Rectal smooth muscle tissue (tissue), 1 donor: ENCODE results near the gene BAIAP3.
"Not testable (repeated sequence)": the region's sequence is repeated elsewhere in the genome, so short reads cannot be mapped to it uniquely, and the experiment has no call there.

Experiments
- H3K27ac ChIP-seq: one replicate; pipeline ENCODE4 v1.7.0; 2013; ENCODE audit warnings: low read depth, low read length, inconsistent platforms
- H3K27me3 ChIP-seq: one replicate; pipeline ENCODE4 v1.7.0; 2013; ENCODE audit warnings: low read length; ENCODE audit not compliant: control insufficient read depth, insufficient read depth
- H3K36me3 ChIP-seq: one replicate; pipeline ENCODE4 v1.7.0; 2013; ENCODE audit warnings: low read length; ENCODE audit not compliant: control insufficient read depth, insufficient read depth
- H3K4me1 ChIP-seq: one replicate; pipeline ENCODE4 v1.7.0; 2013; ENCODE audit warnings: low read length; ENCODE audit not compliant: control insufficient read depth, insufficient read depth
- H3K4me3 ChIP-seq: one replicate; pipeline ENCODE4 v1.7.0; 2013; ENCODE audit warnings: low read length
- H3K9ac ChIP-seq: one replicate; pipeline ENCODE4 v1.7.0; 2013; ENCODE audit warnings: low read length

The BAIAP3 gene

GRCh38 chr16:1325261-1325660 lies 8.2 kb upstream of the BAIAP3 start:
- no peak overlapping the region for H3K9ac ChIP-seq
- H3K27ac ChIP-seq = no peak overlapping the region
- H3K4me1 ChIP-seq = no peaks in the 10 kb centered on the region
- H3K36me3 ChIP-seq = peaks cover 20% of the 10 kb centered on the region
- no peaks in the 10 kb centered on the region for H3K27me3 ChIP-seq
- no peak overlapping the region for H3K4me3 ChIP-seq

DNA sequence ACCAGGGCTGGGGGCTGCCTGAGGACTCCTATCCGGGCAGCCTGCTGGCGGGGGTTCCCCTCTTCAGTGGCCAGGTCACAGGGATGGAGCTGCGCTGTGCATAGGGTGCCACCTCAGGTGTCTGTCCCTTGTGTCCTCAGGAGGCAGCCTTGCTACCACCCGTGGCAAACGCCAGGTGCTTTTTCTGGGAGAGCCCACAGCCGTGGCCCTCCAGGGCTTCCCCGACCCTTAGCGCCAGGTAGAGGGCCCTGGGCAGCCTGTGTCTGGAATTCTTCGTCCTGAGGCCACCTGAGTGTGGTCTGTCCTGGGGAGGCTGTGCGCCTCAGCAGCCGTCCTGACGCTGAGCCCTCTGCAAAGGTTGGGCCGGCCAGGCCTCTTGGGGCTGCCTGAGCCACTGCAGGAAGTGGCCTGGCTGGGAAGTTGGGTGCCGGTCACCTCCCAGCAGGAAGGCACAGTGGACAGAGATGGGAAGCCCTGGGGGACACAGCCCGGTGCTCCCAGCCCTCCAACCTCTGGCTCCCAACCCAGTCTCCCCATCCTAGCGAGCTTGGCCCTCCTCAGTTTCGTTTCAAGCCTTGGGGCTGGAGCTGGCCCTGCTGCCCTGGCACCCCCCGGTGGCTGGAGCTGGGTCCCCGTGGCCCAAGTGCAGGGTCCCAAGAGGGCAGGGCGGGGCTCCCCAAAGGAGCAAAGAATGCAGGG lies 7.6 kb upstream of the BAIAP3 start:
- no peak overlapping the region for H3K27ac ChIP-seq
- no peaks in the 10 kb centered on the region for H3K27me3 ChIP-seq
- H3K4me3 ChIP-seq = no peak overlapping the region
- peaks cover 15% of the 10 kb centered on the region for H3K36me3 ChIP-seq
- no peaks in the 10 kb centered on the region for H3K4me1 ChIP-seq
- H3K9ac ChIP-seq = no peak overlapping the region

- no peak overlapping the region for H3K4me3 ChIP-seq
- H3K27me3 ChIP-seq = peaks cover 4% of the 10 kb centered on the region
- H3K9ac ChIP-seq = no peak overlapping the region
- no peaks in the 10 kb centered on the region for H3K4me1 ChIP-seq
- peaks cover 14% of the 10 kb centered on the region for H3K36me3 ChIP-seq
- no peak overlapping the region for H3K27ac ChIP-seq
These were observed 7.1 kb upstream of the BAIAP3 start for GRCh38 chr16:1326391-1326790.

GRCh38 chr16:1326946-1327618 lies 6.4 kb upstream of the BAIAP3 start:
- Histone ChIP-seq H3K27ac (no peak overlapping the region), H3K4me3 (no peak overlapping the region), H3K9ac (no peak overlapping the region), H3K36me3 (peaks cover 9% of the 10 kb centered on the region), H3K27me3 (peaks cover 7% of the 10 kb centered on the region), H3K4me1 (no peaks in the 10 kb centered on the region)

DNA sequence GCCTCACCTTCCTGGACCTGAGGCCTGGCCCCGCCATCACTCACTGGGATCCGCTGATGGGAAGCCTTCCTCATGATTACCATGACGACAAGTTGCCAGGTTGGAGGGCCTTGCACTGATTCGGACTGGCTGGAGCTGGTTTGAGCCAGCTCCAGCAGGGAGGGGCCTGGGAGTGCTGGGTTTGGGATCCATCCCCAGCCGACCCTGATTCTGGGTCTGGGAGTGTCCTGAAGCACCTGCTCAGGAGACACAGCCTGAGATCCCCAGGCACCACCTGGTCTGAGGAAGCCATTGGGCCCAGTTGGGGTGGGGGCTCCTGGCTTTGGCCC lies 5.9 kb upstream of the BAIAP3 start:
- no peak overlapping the region for H3K4me3 ChIP-seq
- H3K27me3 ChIP-seq = peaks cover 10% of the 10 kb centered on the region
- peaks cover 9% of the 10 kb centered on the region for H3K36me3 ChIP-seq
- no peak overlapping the region for H3K9ac ChIP-seq
- H3K4me1 ChIP-seq = no peaks in the 10 kb centered on the region
- no peak overlapping the region for H3K27ac ChIP-seq

DNA sequence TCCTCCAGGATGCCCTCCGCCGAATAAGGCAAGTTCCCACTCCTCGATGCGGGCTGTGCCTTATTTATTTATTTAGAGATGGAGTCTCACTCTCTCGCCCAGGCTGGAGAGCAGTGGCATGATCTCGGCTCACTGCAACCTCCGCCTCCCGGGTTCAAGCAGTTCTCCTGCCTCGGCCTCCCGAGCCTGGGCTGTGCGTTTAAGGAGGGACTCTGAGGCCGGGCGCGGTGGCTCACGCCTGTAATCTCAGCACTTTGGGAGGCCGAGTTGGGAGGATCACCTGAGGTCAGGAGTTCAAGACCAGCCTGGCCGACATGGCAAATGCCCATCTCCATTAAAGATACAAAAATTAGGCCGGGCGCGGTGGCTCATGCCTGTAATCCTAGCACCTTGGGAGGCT lies 5.3 kb upstream of the BAIAP3 start:
- H3K4me3 ChIP-seq, H3K9ac ChIP-seq, H3K36me3 ChIP-seq, H3K4me1 ChIP-seq, H3K27ac ChIP-seq: not testable (repeated sequence)
- H3K27me3 ChIP-seq = peaks cover 13% of the 10 kb centered on the region

- not testable (repeated sequence) for H3K36me3 ChIP-seq, H3K27ac ChIP-seq, H3K4me1 ChIP-seq, H3K9ac ChIP-seq, H3K4me3 ChIP-seq
- peaks cover 16% of the 10 kb centered on the region for H3K27me3 ChIP-seq
These were observed 4.5 kb upstream of the BAIAP3 start for GRCh38 chr16:1328961-1329360.

- H3K27me3 ChIP-seq = peaks cover 29% of the 10 kb centered on the region
- no peaks in the 10 kb centered on the region for H3K4me1 ChIP-seq
- no peak overlapping the region for H3K27ac ChIP-seq
- no peaks in the 10 kb centered on the region for H3K36me3 ChIP-seq
- no peak overlapping the region for H3K9ac ChIP-seq
- no peak overlapping the region for H3K4me3 ChIP-seq
These were observed 3.1 kb upstream of the BAIAP3 start for GRCh38 chr16:1330260-1330914.

- Histone ChIP-seq H3K36me3 (no peaks in the 10 kb centered on the region), H3K27ac (no peak overlapping the region), H3K27me3 (peaks cover 29% of the 10 kb centered on the region), H3K4me3 (peak overlapping the region; percentile 45), H3K9ac (no peak overlapping the region), H3K4me1 (no peaks in the 10 kb centered on the region)
These were observed 2.3 kb upstream of the BAIAP3 start for GRCh38 chr16:1330931-1331711.

DNA sequence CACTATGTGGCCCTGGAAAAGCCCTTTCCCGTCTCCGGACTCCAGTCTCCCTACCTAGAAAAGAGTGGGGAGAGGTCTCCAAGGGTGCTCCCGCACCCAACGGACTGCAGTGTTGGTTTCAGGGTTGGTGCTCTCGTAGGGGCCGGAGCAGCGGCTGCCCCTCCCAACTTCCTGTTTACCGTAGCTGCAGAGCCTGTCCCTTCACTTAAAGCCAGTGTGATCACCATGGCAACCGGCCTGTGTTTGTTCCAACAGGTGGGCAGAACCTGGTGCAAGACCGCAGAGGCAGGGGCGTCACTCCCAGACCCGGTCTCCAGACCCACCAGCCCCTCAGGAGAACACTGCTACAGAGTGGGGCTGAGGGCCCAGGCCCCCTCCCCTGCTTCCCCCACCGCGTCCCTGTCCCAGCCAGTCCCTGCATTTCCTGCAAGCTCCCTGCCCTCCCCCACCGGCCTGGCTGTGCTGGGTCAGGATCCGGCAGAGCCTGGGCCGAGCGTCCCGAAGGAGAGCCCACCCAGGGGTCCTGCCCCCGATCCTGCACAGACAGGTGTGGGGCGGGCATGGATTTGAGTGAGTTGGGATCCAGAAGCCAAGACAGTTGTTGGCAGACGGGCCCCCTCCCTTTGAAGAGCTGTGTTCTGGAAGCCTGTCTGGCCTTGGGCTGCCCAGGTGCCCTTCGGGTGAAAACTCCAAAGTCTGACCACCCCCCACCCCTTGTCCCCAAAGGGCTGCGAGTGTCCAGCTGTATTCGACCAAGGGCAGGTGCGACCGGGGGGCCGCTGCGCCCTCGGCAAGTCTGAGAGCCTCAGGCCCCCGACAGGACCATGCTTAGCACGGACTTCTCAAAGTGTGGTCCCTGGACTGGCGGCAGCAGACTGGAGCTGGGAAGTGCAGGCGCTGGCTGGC lies 1.5 kb upstream of the BAIAP3 start:
- H3K4me3 ChIP-seq = peak overlapping the region; percentile 45
- H3K4me1 ChIP-seq = no peaks in the 10 kb centered on the region

GRCh38 chr16:1332618-1333148 lies 762 bp upstream of the BAIAP3 start:
- Histone ChIP-seq H3K27ac (no peak overlapping the region), H3K27me3 (peaks cover 36% of the 10 kb centered on the region), H3K4me3 (no peak overlapping the region), H3K36me3 (no peaks in the 10 kb centered on the region), H3K4me1 (no peaks in the 10 kb centered on the region), H3K9ac (no peak overlapping the region)

More for the DNA sequence above, 1.5 kb upstream of the BAIAP3 start:
- Histone ChIP-seq H3K27ac (no peak overlapping the region), H3K27me3 (peaks cover 35% of the 10 kb centered on the region), H3K9ac (no peak overlapping the region), H3K36me3 (no peaks in the 10 kb centered on the region)
